Measurements from ENCODE around the gene ADCK1.

- TF ChIP-seq, protein P1, sequence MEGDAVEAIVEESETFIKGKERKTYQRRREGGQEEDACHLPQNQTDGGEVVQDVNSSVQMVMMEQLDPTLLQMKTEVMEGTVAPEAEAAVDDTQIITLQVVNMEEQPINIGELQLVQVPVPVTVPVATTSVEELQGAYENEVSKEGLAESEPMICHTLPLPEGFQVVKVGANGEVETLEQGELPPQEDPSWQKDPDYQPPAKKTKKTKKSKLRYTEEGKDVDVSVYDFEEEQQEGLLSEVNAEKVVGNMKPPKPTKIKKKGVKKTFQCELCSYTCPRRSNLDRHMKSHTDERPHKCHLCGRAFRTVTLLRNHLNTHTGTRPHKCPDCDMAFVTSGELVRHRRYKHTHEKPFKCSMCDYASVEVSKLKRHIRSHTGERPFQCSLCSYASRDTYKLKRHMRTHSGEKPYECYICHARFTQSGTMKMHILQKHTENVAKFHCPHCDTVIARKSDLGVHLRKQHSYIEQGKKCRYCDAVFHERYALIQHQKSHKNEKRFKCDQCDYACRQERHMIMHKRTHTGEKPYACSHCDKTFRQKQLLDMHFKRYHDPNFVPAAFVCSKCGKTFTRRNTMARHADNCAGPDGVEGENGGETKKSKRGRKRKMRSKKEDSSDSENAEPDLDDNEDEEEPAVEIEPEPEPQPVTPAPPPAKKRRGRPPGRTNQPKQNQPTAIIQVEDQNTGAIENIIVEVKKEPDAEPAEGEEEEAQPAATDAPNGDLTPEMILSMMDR (IDR thresholded peaks at IDR 0.05), result no peak
- TF ChIP-seq POLR2A (IDR thresholded peaks at IDR 0.05) (no peak), POLR2AphosphoS5 (IDR thresholded peaks at IDR 0.05) (no peak)
These were observed 17.7 kb upstream of the ADCK1 start for GRCh38 chr14:77782202-77782601.
